Tibial nerve (tissue), 4 donors: ENCODE measurements around the gene ATP7A. TPM values are rescaled to one million over a fixed set of nuclear protein-coding genes. Genes with fewer than 3 reads are reported as not detected.

Source experiments
- DNase-seq, 2 donors: peaks; one replicate each; pipeline ENCODE4 v3.0.0-alpha.2; 2019; ENCODE audit warnings: low spot score in 2 of 2
- H3K27ac ChIP-seq, 4 donors: fragments of 200-600 bp; sonication (generic) in 3 of 4; one replicate each; pipeline ENCODE4 v1.5.1; 2017 to 2019; ENCODE audit warnings: mild to moderate bottlenecking in 1 of 4
- H3K27me3 ChIP-seq, 2 donors: fragments of 200-600 bp; sonication (generic) in 1 of 2; one replicate each; pipeline versions ENCODE4 v1.5.1 to v1.6.0; 2017 to 2019
- H3K36me3 ChIP-seq, 3 donors: fragments of 200-600 bp; sonication (generic); one replicate each; pipeline ENCODE4 v1.5.1; 2018 to 2019
- H3K4me1 ChIP-seq, 4 donors: fragments of 200-600 bp; sonication (generic) in 3 of 4; one replicate each; pipeline ENCODE4 v1.5.1; 2017 to 2019
- H3K4me3 ChIP-seq, 4 donors: fragments of 200-600 bp; sonication (generic) in 3 of 4; one replicate each; pipeline ENCODE4 v1.5.1; 2017 to 2019; ENCODE audit warnings: mild to moderate bottlenecking in 1 of 4, moderate library complexity in 1 of 4
- H3K9me3 ChIP-seq, 4 donors: fragments of 200-600 bp; sonication (generic) in 3 of 4; one replicate each; pipeline ENCODE4 v1.5.1; 2017 to 2019
- CTCF ChIP-seq, 5 experiments: fragments of 200-600 bp in 3 of 5; fragments of 450-650 bp in 2 of 5; sonication (generic) in 3 of 5; IDR thresholded peaks; one replicate each; pipeline ENCODE4 v1.5.1; 2016 to 2019; ENCODE audit warnings: antibody characterized with exemption in 5 of 5, mild to moderate bottlenecking in 3 of 5, moderate library complexity in 2 of 5
- EP300 ChIP-seq, 2 donors: sonication (generic); formaldehyde crosslinking; IDR thresholded peaks; one replicate each; pipeline ENCODE4 v1.6.1; 2017; ENCODE audit warnings: antibody characterized with exemption in 2 of 2, mild to moderate bottlenecking in 1 of 2
- POLR2A ChIP-seq, 2 donors: fragments of 450-650 bp; IDR thresholded peaks; one replicate each; pipeline ENCODE4 v1.6.1; 2017; ENCODE audit warnings: antibody characterized with exemption in 2 of 2, mild to moderate bottlenecking in 2 of 2, moderate library complexity in 2 of 2
- WGBS, 2 donors: methylation state at CpG; one replicate each; pipeline ENCODE4 v1.1.5; 2018; 5-methylcytosine and 5-hydroxymethylcytosine counted together
- small RNA-seq: library from RNA; depleted of rRNA; stranded (forward); fragments of <200 nt; gene quantifications from one replicate; pipeline ENCODE3, GENCODE V24; 2016
- total RNA-seq, 4 donors: library from RNA; depleted of rRNA; stranded (reverse); fragments of >200 nt; gene quantifications; one replicate each; pipeline ENCODE4 v1.1.0, GENCODE V29; 2016

The ATP7A gene
- total RNA-seq, 4 donors from 2014 or later: 9.4 to 12.7 (median 10.4) TPM

- 23 to 25% methylated on average over 2 of the region's 2 CpGs for WGBS, 2 donors
- Histone ChIP-seq H3K9me3 (peaks cover 0 to 3% (median 0%) of the 10 kb centered on the region in 4 donors), H3K4me1 (no peaks in the 10 kb centered on the region), H3K27me3 (no peaks in the 10 kb centered on the region), H3K36me3 (no peaks in the 10 kb centered on the region), H3K27ac (no peak overlapping the region), H3K4me3 (no peak overlapping the region)
- no peak for DNase-seq
- no peak for TF ChIP-seq EP300 (IDR thresholded peaks at IDR 0.05)
- no peak for TF ChIP-seq CTCF (IDR thresholded peaks at IDR 0.05)
- no peak for TF ChIP-seq POLR2A (IDR thresholded peaks at IDR 0.05)
Measured at GRCh38 chrX:78092296-78092695, 181.8 kb downstream of the ATP7A start.

GRCh38 chrX:78098108-78098507 is 187.6 kb downstream of the ATP7A start:
- Histone ChIP-seq H3K27me3 (peaks cover 0 to 4% of the 10 kb centered on the region in 2 donors), H3K9me3 (no peaks in the 10 kb centered on the region), H3K36me3 (no peaks in the 10 kb centered on the region), H3K4me3 (no peak overlapping the region), H3K4me1 (peaks cover 0 to 1% (median 0%) of the 10 kb centered on the region in 4 donors), H3K27ac (no peak overlapping the region)
- TF ChIP-seq POLR2A (IDR thresholded peaks at IDR 0.05) (no peak), CTCF (IDR thresholded peaks at IDR 0.05) (no peak), EP300 (IDR thresholded peaks at IDR 0.05) (no peak)
- no peak for DNase-seq

Small RNAs within 50 kb of the gene (small RNA-seq; reads per million reads assigned to genes)
- gene RN7SL460P: not detected

Other genes with a start within 250 kb of the ATP7A start
- 10 to 100 TPM; 78.1 to 96.4 (median 89.6) TPM for gene ATRX, start 124.5 kb upstream of the ATP7A start, total RNA-seq
- gene MAGT1, start 15.3 kb upstream of the ATP7A start, total RNA-seq: 10 to 100 TPM; 52.7 to 59.0 (median 56.2) TPM
- gene COX7B, start 11.2 kb upstream of the ATP7A start, total RNA-seq: 100 to 1,000 TPM; 192 to 319 (median 226) TPM
- not detected for gene PGAM4, start 58.9 kb downstream of the ATP7A start, total RNA-seq
- gene PGK1, start 193.6 kb downstream of the ATP7A start, total RNA-seq: 100 to 1,000 TPM; 103 to 183 (median 152) TPM
- gene TAF9B, start 229.0 kb downstream of the ATP7A start, total RNA-seq: 10 to 100 TPM; 15.3 to 27.8 (median 19.4) TPM